Activated CD4-positive, alpha-beta T cell treated with anti-CD3 and anti-CD28 coated beads, Interleukin-2, amount 50 U/mL, for 48 hours (primary cell): ENCODE data around the gene OSTM1.
"Not testable (repeated sequence)": the region's sequence is repeated elsewhere in the genome, so short reads cannot be mapped to it uniquely, and the experiment has no call there.

Source experiments
- DNase-seq, 2 experiments: peaks; one replicate each; pipeline ENCODE4 v3.0.0-alpha.2; 2020

Gene OSTM1

DNA sequence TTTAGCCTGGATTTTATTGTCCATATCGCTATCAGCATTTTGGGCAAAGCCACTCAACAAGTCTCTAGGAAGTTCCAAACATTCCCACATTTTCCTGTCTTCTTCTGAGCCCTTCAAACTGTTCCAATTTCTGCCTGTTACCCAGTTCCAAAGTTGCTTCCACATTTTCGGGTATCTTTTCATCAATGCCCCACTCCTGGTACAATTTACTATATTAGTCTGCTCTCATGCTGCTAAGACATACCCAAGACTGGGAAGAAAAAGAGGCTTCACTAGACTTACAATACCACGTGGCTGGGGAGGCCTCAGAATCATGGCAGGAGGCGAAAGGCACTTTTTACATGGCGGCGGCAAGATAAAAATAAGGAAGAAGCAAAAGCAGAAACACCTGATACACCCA lies 58.3 kb downstream of the OSTM1 start:
- not testable (repeated sequence) for DNase-seq

DNA sequence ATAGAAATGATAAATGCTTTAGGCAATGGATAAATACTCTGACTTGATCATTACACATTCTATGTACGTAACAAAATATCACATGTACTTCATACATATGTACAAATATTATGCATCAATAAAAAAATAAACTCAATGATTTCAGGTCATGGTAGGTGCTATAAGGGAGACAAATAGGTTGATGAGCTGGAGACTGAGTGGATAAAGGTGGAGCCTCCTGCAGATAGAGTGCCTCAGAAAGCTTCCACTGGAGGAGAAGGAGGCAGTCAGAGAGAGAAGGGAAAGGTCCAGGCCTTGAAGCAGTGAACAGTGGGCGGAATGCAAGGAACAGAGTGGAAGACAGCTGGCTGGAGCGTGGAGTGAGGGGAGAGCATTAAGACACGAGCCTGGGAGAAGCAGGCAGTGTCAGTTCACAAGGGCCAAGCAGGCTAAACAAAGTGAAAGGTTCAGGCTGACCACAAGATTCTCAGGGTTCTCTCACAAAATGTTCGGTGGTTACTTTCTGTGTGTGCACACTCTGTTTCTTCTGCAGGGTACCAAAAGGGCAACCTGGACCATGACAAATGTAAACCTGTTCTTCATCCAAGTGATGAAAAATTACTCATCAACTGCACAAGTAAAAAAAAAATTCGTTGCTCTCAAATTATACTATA lies 60.6 kb downstream of the OSTM1 start:
- no peak for DNase-seq

DNA sequence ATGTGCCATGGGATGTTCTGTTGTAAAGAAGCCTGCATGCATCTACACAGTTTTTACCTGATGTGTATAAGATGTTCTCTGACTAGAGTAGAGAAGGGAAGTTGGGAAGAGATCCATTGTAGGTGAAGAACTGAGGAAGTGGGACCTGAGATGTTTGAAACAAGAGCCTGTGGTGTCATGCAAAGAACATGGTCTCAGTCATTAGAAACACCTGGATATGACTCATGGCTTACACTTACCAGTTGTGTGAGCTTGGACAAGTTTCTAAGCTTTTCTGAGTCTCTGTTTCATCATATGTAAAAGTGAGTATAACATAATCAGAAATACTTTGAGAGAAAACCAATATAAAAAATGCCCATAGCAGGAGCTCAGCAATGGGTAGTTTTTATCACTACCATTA lies 64.6 kb downstream of the OSTM1 start:
- no peak for DNase-seq

DNA sequence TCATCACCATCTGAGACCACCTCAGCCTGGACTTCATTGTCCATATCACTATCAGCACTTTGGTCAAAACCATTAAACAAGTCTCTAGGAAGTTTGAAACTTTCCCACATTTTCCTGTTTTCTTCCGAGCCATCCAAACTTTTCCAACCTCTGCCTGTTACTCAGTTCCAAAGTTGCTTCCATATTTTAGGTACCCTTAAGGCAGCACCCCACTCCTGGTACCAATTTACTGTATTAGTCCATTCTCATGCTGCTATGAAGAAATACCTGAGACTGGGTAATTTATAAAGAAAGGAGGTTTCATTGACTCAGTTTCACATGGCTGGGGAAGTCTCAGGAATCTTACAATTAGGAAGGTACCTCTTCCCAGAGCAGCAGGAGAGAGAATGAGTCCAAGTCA lies 65.3 kb downstream of the OSTM1 start:
- not testable (repeated sequence) for DNase-seq

DNA sequence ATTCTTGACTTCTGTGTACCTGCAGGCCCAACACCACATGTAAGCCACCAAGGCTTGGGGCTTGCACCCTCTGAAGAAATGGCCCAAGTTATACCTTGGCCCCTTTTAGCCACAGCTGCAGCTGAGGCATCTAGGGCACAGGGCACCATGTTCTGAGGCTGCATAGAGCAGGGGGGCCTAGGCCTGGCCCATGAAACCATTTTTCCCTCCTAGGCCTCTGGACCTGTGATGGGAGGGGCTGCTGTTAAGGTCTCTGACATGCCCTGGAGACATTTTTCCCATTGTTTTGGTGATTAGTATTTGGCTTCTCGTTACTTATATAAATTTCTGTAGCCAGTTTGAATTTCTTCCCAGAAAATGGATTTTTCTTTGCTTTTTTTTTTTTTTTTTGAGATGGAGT lies 66.2 kb downstream of the OSTM1 start:
- no peak for DNase-seq

DNA sequence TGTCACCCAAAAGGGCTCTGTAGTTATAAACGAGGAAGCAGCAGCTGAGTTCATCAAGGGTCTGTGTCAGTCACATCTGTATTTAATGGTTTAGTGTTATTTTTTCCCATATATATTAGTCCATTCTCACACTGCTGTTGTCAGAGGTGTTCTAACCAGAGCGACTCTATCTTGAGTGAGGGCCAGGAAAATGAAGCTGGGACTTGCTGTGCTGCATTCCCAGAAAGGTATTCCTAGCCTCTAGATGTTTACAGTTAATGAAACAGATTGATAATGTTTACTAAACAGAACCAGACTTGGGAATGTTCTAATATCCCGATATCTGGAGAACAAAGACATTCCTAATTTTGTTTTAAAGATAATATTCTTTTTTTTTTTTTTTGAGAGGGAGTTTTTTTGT lies 68.6 kb downstream of the OSTM1 start:
- no peak for DNase-seq

DNA sequence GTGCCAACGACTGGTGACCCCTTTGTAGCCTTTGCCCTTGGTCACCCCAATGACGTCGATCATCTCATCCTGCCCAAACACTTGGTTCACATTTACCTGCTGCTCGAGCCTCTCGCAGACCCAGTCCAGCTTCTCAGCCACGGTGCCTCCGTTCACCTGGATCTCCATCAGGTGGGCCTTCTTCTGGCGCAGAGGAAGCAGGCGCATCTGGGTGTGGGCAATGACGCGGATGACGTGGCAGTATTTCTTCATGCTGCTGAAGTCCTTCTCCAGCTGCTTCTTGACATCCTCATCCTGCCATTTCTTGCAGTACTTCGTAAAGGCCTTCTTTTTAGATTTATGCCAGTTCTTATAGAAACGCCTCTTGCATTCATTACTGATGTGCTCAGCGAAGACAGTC lies 69.7 kb downstream of the OSTM1 start:
- DNase-seq, result no peak

DNA sequence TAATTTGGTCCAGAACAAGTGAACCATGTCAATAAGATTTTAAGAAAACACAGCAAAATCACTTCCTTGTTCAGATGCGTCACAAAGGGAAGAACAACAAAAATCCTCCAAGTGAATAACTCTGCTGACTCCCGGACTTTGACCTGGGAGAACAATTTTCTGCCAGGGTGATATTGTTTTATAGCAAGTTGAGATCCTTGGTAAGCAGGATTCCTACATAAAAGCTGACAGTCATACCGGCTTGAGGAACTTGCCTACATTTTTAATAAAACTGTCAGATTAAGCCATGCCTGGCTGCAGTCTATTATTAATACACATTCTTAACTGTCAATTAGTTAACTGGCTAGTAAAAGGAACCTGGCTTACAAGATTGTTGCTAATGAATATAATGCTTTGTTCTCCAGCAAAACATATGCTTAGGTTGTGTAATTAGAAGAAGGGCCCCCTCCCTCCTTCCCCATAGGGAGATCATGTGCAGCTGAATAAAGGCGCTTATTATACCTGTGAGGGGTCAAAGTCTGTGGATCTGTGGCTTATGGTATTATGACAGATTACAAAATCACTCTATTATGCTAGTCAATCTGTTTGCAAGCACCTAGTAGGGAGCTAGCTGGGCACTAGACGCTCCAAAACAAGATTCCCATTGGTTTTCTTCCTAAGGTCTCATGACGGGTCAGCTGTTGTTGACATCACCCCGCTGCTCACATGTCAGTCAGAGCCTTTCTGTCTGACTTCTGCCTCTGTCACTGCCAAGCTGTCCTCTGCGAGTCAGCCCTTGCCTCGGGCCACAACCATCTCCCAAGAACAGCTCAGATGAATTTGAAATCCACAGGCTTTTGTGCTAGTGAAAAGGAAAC lies 71.9 kb downstream of the OSTM1 start:
- DNase-seq, result no peak

DNA sequence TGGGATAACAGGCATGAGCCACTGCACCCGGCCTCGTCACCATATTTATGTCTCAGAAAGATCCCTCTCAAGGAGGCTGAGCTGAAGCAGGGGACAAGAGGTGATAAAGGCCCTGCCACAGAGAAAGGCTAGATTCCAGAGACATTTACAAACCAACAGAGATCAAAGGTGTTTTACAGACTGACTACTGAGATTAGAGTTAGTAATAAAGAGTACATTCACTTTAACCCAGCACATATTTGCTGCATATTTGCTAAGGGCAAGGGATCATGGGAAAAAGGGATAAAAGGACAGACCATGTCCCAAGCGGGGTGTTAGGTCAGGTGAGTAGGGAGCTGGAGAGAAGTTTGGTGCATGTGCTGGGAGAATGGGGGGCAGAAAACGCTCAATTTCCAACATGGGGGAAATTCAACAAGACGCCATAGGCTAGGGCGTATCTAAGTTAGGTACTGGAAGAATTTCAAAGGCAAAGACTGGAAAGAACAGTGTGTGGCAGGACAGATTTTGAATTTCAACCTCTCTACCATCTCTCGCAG lies 72.8 kb downstream of the OSTM1 start:
- DNase-seq, result no peak

DNA sequence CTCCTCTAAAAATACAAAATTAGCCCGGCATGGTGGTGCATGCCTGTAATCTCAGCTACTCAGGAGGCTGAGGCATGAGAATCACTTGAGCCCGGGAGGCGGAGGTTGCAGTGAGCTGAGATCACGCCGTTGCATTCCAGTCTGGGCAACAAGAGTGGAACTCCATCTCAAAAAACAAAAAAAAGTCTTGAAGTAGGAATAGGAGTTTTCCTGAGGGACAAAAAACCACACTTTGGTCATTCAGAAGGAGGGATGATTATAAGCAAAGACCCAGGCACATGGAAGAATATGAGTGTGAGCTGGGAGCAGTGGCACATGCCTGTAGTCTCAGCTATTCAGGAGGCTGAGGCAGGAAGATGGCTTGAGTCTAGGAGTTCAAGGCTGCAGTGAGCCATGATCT lies 74.3 kb downstream of the OSTM1 start:
- not testable (repeated sequence) for DNase-seq

DNA sequence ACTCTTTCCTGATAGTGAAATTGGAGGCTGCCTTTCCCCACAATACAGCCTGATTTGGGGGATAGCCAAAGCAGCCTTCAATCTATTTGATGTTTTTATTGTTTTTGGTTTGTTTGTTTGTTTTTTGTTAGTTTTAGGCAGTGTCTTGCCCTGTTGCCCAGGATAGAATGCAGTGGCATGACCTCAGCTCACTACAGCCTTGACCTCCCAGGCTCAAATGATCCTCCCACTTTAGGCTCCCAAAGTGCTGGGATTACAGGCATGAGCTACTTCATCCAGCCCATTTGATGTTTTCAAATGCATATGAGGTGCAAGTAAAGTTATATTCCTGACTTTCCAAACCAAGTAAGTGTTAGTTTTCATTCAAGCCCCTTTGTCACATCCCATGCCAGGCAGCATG lies 75.2 kb downstream of the OSTM1 start:
- DNase-seq, result no peak

DNA sequence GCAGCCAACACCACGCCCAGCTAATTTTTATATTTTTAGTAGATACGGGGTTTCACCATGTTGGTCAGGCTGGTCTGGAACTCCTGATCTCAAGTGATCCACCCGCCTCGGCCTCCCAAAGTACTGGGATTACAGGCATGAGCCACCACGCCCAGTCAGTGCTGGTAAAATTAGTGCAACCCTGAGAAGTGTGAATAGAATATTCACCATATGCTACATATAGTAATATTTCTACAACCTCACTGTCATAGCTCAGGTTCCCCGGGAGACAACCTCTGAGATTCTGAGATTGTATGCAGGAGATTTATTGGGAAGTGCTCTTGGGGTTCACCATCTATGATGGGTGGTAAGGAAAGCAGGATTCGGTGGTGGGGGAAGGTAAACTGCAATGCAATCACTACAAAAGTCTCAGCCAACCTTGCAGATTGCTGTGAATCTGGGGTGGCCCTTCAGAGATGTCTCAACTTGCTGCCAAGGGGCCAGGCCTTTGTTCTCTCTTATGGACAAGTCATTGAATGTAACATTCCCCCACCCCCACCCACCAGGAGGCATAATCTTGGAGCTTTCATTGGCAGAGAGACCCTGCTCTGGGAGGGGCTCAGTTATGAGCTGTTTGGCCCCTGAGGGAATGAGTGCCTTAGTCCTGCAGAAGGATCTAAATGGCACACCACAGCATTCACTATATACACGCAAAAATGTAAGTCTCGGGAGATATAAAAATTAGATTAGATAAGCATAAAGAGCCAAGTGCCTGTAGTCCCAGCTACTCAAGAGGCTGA lies 82.6 kb downstream of the OSTM1 start:
- DNase-seq, result no peak
